Bone marrow (tissue), 2 donors: Measurements from ENCODE around the gene NUAK2.

Experiments
- DNase-seq, 2 donors: peaks; one replicate each; lab custom pipeline; 2025; lab: John Stamatoyannopoulos, UW

NUAK2 gene

GRCh38 chr1:205255941-205256780 lies 65.4 kb downstream of the NUAK2 start:
- peak; percentile 73 to 75 for DNase-seq
